Esophagus (tissue), 2 donors: ENCODE measurements around the gene CDKN3. TPM values are rescaled to one million over a fixed set of nuclear protein-coding genes. Genes with fewer than 3 reads are reported as not detected.
"Not testable (repeated sequence)": the region's sequence is repeated elsewhere in the genome, so short reads cannot be mapped to it uniquely, and the experiment has no call there.

Experiments used
- H3K27ac ChIP-seq, 2 donors: one replicate each; pipeline ENCODE4 v1.5.1; 2013; ENCODE audit warnings: low read depth in 2 of 2, mild to moderate bottlenecking in 2 of 2, inconsistent platforms in 1 of 2, low read length in 1 of 2, moderate library complexity in 1 of 2
- H3K27me3 ChIP-seq, 2 donors: one replicate each; pipeline ENCODE4 v1.6.1; 2013; ENCODE audit warnings: low read length in 2 of 2, control low read depth in 1 of 2, mild to moderate bottlenecking in 1 of 2; ENCODE audit not compliant: insufficient read depth in 2 of 2, control insufficient read depth in 1 of 2
- H3K36me3 ChIP-seq, 2 donors: one replicate each; pipeline ENCODE4 v1.6.1; 2013; ENCODE audit warnings: low read length in 1 of 2; ENCODE audit not compliant: control insufficient read depth in 2 of 2, insufficient read depth in 2 of 2
- H3K4me1 ChIP-seq, 2 donors: one replicate each; pipeline ENCODE4 v1.6.1; 2013; ENCODE audit warnings: low read length in 1 of 2; ENCODE audit not compliant: control insufficient read depth in 2 of 2, insufficient read depth in 2 of 2
- H3K4me3 ChIP-seq, 2 donors: one replicate each; pipeline ENCODE4 v1.5.1; 2013; ENCODE audit warnings: low read length in 2 of 2, mild to moderate bottlenecking in 2 of 2, low read depth in 1 of 2, moderate library complexity in 1 of 2
- H3K9me3 ChIP-seq, 2 donors: one replicate each; pipeline ENCODE4 v1.6.1; 2013; ENCODE audit warnings: mild to moderate bottlenecking in 2 of 2, low read depth in 1 of 2, low read length in 1 of 2, moderate library complexity in 1 of 2; ENCODE audit not compliant: control insufficient read depth in 2 of 2, insufficient read depth in 1 of 2
- WGBS, 2 donors: extraction: QIAGEN DNeasy Blood & Tissue Kit; methylation state at CpG; one replicate each; pipeline ENCODE4 v1.1.7; 2013; 5-methylcytosine and 5-hydroxymethylcytosine counted together
- polyA plus RNA-seq, 2 donors: library from polyadenylated mRNA; stranded (reverse); fragments of 200-250 nt; gene quantifications; one replicate each; pipeline ENCODE4 v1.2.3, GENCODE V29; 2013
- donor health status: healthy with polysubstance abuse.
- donor health status: Bipolar disorder and iron deficiency.

CDKN3 gene
- polyA plus RNA-seq, 2 donors = 17.0 to 25.5 TPM

GRCh38 chr14:54447231-54447692 lies 50.5 kb downstream of the CDKN3 start:
- H3K27me3 ChIP-seq = no peaks in the 10 kb centered on the region
- peak overlapping the region in 1 of 2 donors; percentile 67 for H3K27ac ChIP-seq
- no peaks in the 10 kb centered on the region for H3K36me3 ChIP-seq
- H3K9me3 ChIP-seq = no peaks in the 10 kb centered on the region
- 79 to 82% methylated on average over 8 of the region's 8 CpGs for WGBS, 2 donors
- H3K4me1 ChIP-seq = peaks cover 0 to 8% of the 10 kb centered on the region in 2 donors
- H3K4me3 ChIP-seq = no peak overlapping the region

GRCh38 chr14:54450535-54450934 lies 53.7 kb downstream of the CDKN3 start:
- 30 to 48% methylated on average over 3 of the region's 3 CpGs for WGBS, 2 donors
- H3K4me1 ChIP-seq = peaks cover 0 to 6% of the 10 kb centered on the region in 2 donors

GRCh38 chr14:54451121-54451601 lies 54.4 kb downstream of the CDKN3 start:
- WGBS, 2 donors = 65 to 75% methylated on average over 7 of the region's 7 CpGs
- Histone ChIP-seq H3K27ac (peak overlapping the region in 1 of 2 donors; percentile 38), H3K27me3 (no peaks in the 10 kb centered on the region), H3K4me3 (no peak overlapping the region), H3K9me3 (no peaks in the 10 kb centered on the region), H3K4me1 (peaks cover 0 to 5% of the 10 kb centered on the region in 2 donors), H3K36me3 (no peaks in the 10 kb centered on the region)

More at GRCh38 chr14:54450535-54450934, 53.7 kb downstream of the CDKN3 start:
- Histone ChIP-seq H3K36me3 (no peaks in the 10 kb centered on the region), H3K4me3 (no peak overlapping the region), H3K27ac (peak overlapping the region in 1 of 2 donors; percentile 17), H3K9me3 (no peaks in the 10 kb centered on the region), H3K27me3 (no peaks in the 10 kb centered on the region)

GRCh38 chr14:54451961-54452360 lies 55.2 kb downstream of the CDKN3 start:
- no peaks in the 10 kb centered on the region for H3K36me3 ChIP-seq
- 74 to 85% methylated on average over 3 of the region's 3 CpGs for WGBS, 2 donors

GRCh38 chr14:54453252-54453651 lies 56.4 kb downstream of the CDKN3 start:
- H3K27ac ChIP-seq = no peak overlapping the region
- 67 to 77% methylated on average over 3 of the region's 3 CpGs for WGBS, 2 donors
- no peaks in the 10 kb centered on the region for H3K36me3 ChIP-seq
- H3K4me3 ChIP-seq = no peak overlapping the region
- no peaks in the 10 kb centered on the region for H3K9me3 ChIP-seq
- no peaks in the 10 kb centered on the region for H3K27me3 ChIP-seq
- peaks cover 0 to 2% of the 10 kb centered on the region in 2 donors for H3K4me1 ChIP-seq

More at GRCh38 chr14:54451961-54452360, 55.2 kb downstream of the CDKN3 start:
- Histone ChIP-seq H3K27me3 (no peaks in the 10 kb centered on the region), H3K4me1 (peaks cover 0 to 2% of the 10 kb centered on the region in 2 donors), H3K4me3 (no peak overlapping the region), H3K27ac (no peak overlapping the region), H3K9me3 (no peaks in the 10 kb centered on the region)

GRCh38 chr14:54453990-54454389 lies 57.2 kb downstream of the CDKN3 start:
- WGBS, 2 donors = 61 to 77% methylated on average over 5 of the region's 5 CpGs

GRCh38 chr14:54455363-54455762 lies 58.6 kb downstream of the CDKN3 start:
- WGBS, 2 donors = 66 to 68% methylated on average over 1 of the region's 1 CpG
- no peaks in the 10 kb centered on the region for H3K36me3 ChIP-seq
- no peak overlapping the region for H3K4me3 ChIP-seq
- no peaks in the 10 kb centered on the region for H3K27me3 ChIP-seq
- peaks cover 0 to 2% of the 10 kb centered on the region in 2 donors for H3K4me1 ChIP-seq
- H3K9me3 ChIP-seq = no peaks in the 10 kb centered on the region
- no peak overlapping the region for H3K27ac ChIP-seq

More at GRCh38 chr14:54453990-54454389, 57.2 kb downstream of the CDKN3 start:
- H3K9me3 ChIP-seq, H3K4me1 ChIP-seq, H3K4me3 ChIP-seq, H3K27ac ChIP-seq, H3K27me3 ChIP-seq, H3K36me3 ChIP-seq: not testable (repeated sequence)

GRCh38 chr14:54456820-54457608 lies 60.2 kb downstream of the CDKN3 start:
- H3K4me3 ChIP-seq, H3K27me3 ChIP-seq, H3K36me3 ChIP-seq, H3K27ac ChIP-seq, H3K9me3 ChIP-seq, H3K4me1 ChIP-seq: not testable (repeated sequence)
- 88% methylated on average over 1 of the region's 1 CpG for WGBS, 2 donors

GRCh38 chr14:54457609-54457996 lies 60.8 kb downstream of the CDKN3 start:
- Histone ChIP-seq H3K4me3 (no peak overlapping the region), H3K27me3 (no peaks in the 10 kb centered on the region), H3K4me1 (no peaks in the 10 kb centered on the region), H3K36me3 (no peaks in the 10 kb centered on the region), H3K9me3 (no peaks in the 10 kb centered on the region), H3K27ac (no peak overlapping the region)
- 33 to 39% methylated on average over 3 of the region's 3 CpGs for WGBS, 2 donors

GRCh38 chr14:54458536-54458935 lies 61.7 kb downstream of the CDKN3 start:
- not testable (repeated sequence) for H3K27me3 ChIP-seq, H3K4me3 ChIP-seq, H3K4me1 ChIP-seq, H3K9me3 ChIP-seq, H3K27ac ChIP-seq, H3K36me3 ChIP-seq
